GM18868 (cell line): ENCODE data around the gene MTHFD1L.

ENCODE experiments used
- ATAC-seq: cut with Tn5 transposase; IDR thresholded peaks from one replicate; pipeline ENCODE4 v1.9.1; 2021; ENCODE audit warnings: mild to moderate bottlenecking, moderate library complexity; ENCODE audit not compliant: unreplicated experiment

Gene MTHFD1L

DNA sequence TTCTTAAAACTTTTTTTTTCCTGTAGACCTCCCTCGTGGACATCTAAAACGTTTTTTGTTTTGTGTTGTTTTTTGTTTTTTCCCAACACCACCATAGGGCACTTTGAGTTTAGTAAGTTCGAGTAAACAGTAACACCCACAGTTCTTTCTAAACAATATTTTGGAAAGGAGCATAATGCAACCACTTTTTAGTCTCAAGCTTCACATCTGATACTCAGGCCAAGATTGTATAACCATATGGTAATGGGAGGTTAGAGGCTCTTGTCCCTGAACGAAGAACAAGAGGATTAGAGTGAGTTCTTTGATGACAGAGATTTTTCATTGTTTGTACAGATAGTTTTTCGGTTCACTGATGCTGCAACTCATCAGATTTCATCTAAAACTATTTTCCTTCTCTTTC is 144.6 kb downstream of the MTHFD1L start:
- no peak for ATAC-seq

DNA sequence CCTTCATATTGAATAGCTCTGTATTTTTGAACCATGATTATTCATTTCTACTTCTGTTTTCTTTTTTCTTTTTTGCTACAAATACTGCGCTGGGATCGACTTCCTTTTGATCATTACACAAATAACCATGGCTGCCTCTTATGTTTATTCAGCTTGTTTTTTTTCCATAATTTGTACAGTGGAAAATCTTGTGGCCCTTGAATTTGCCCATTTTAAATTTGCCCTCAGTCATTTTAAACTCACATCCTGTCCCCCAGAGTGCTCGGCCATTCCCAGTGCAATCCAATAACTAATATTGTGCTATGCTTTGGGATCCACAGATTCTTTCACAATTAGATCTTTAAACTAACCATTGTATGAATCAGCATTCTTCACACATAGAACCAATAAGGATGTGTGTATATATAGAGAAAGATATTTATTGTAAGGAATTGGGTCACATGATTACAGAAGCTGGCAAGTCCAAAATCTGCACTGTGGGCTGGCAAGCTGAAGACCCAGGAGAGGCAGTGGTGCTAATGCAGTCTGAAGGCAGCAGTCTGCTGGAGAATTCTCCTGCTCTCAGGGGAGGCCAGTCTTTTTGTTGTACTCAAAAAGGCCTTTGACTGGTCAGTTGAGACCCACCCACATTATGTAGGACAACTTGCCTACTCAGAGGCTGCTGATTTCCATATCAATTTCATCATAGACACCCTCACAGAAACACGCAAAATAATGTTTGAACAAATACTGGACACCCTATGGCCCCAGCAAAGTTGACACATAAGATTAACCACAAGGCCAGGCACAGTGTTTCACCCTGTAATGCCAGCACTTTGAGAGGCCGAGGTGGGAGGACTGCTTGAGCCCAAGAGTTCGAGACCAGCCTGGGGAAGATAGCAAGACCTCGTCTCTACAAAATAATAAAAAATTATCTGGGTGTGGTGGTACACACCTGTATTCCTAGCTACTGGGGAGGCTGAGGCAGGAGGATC is 147.1 kb downstream of the MTHFD1L start:
- no peak for ATAC-seq

DNA sequence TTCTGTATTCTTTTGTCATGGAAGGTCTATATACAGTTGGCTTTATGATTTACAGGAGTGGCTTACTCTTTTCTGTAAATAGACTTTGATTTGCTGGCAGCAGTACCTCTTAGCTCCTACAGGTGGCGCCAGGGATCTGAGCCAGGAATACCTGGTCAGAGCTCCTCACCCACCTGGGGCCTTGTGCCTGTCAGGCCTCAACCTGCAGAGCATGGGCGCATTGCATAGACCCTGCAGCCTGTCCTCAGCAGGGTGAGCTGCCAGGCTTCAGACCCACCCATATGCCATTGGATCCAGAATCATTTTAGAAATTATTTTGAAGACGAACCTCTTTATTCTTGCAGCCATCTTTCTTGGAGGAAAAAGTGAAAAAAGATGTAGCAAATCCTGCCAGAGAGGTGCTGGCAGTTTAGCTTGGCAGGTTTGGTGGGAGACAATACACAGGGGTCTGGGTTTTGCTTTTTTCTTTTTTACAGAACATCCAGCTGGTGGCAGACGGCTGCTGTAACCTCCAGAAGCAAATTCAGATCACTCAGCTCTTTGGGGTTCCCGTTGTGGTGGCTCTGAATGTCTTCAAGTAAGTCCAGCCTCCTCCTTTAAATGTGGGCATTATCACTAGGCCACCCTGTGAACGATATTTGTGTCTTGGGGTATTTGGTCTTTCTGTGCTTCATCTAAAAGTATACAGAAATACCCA is 149.1 kb downstream of the MTHFD1L start:
- ATAC-seq, result peak; percentile 86

DNA sequence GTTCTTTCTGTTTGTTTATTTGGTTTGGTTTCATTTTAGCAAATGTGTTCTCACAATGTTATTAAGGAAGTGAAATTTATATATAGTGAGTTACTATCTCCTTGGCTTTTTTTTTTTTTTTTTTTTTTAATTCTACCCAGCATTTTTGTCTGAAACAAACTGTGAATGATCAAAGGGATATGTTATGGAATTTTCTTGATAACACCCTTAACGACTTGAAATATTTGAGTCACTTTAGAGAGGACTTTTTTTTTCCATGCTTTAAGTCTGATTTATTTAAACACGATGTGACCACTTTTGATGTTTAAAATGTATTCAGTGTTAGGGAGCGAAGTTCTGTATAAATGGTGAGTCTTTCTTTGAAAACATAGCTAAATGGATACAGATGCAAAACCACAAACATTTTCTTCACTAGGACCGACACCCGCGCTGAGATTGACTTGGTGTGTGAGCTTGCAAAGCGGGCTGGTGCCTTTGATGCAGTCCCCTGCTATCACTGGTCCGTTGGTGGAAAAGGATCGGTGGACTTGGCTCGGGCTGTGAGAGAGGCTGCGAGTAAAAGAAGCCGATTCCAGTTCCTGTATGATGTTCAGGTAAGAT is 149.7 kb downstream of the MTHFD1L start:
- ATAC-seq, result no peak

DNA sequence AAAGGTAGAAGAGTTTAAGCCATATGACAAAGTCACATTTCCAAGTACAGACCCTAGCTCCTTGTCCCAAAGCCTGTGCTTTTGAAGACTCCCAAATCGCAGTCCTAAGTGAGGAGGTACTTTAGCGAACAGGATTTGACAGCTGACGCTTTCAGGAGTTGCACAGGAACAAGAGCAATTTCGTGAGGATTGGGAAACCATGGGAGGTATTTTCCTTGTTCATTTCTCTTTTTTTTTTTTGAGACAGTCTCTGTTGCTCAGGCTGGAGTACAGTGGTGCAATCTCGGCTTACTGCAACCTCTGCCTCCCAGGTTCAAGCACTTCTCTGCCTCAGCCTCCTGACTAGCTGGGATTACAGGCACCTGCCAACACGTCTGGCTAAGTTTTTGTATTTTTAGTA is 150.6 kb downstream of the MTHFD1L start:
- ATAC-seq, result no peak

DNA sequence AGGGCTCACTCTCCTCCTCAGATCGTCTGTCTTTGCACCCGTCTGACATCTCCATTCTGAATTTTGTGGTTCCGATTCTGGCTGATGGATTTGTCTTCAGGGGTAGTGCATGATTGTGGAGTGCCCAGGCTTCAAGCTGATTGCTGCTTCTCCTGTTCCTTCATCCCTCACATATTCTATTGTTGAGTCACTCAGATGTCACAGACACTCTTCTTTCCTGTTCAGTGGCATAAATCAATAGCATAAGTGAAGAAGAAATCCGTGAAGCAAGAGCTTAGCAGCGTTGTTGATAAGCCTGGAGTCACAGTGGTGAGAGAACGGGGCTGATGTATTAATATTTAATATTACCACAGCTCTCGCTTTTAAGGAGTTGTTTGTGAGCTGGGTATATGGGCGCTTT is 152.5 kb downstream of the MTHFD1L start:
- ATAC-seq, result no peak

DNA sequence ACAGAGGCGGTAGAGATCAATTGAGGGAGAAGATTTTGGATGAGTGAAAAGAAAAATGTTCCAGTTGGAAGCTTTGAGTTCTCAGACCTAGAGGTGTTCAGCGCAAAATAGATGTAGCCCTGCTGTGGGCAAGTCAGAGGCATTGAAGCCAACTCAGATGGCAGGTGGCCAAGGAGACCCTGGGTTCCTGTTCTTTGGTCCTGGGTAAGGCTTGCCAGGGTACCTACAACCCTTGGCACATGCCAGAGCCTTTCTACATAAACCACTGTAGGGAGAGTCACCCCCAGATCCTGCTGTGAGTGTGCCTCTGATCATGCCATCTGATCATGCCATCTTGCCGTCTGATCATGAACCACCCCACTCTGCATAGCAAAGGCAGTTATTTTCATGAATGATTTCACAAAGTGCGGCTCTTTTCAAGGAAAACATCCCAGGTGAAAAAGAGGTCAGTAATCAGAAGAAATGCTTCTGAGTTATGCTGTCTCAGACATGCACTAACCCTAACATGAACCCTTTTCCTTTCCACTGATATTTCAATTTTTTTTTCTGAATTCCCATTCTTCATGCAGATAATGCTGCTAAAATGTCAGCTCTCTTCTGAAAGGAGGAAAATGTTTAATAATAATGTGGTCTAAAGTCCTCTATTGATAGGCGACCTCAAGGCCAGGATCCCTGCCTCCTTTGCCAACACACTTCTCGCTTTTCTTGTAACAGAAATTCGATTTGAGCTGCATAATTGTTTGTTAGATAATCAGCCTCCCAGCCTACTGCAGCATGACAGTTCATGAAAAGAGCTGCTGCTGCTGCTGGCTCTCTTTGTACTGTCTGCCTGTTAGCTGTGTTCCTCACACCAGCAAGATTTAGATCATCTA is 153.6 kb downstream of the MTHFD1L start:
- ATAC-seq, result no peak

DNA sequence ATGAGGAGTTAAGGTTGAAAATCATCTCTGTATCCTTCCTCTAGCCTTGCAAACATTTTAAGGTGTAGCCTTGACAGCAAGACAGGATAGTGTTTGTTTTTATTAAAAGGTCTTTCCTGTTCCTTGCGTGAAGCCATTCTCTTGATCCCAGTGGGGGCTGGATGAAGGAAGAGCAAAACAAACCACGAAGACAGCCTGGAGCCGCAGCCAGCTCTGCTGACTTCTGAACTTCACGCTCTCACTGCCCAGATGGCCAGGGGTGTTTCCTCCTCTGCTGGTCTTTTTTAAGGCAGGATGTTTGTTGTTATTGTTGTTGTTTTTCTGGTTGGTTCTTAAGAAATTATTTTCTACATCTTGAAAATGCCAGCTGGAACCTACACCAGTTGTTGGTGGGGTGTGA is 156.4 kb downstream of the MTHFD1L start:
- no peak for ATAC-seq

DNA sequence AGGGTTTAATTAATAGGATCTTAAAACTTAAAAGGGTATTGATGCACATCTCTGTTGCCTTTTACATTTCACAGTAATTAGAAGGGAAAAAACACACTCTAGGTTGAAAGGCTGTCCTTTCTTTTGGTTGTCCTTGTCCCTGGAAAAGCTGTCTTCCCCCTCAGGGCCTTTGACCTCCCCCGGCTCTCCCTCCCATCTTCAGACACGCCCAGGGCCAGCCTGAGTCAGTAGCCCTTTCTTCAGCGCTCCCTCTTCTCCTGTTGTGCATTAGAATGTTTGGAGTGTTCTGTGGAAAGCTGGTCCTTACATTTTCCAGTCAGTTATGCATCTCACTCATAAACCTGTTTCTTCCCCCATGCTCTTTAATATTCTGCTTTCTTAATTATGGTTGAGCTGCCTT is 157.0 kb downstream of the MTHFD1L start:
- no peak for ATAC-seq

DNA sequence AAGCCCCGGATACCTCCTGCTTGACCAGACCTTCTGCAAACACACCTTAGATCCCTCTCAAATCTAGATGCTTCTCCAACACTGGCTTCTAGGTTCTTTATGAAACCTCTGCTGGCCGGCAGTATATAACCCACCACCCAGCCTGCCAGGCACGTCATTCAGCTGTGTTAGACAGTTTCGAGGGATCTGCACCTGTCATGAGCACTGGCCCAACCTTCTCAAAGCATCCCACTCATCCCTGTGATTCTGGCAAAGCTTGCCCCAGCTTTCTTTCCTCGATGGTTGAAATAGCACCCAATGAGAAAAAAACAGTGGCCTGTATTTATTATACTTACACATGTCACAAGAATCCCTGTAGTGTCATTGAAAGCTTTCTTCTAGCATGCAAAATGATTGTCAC is 157.8 kb downstream of the MTHFD1L start:
- ATAC-seq, result no peak

DNA sequence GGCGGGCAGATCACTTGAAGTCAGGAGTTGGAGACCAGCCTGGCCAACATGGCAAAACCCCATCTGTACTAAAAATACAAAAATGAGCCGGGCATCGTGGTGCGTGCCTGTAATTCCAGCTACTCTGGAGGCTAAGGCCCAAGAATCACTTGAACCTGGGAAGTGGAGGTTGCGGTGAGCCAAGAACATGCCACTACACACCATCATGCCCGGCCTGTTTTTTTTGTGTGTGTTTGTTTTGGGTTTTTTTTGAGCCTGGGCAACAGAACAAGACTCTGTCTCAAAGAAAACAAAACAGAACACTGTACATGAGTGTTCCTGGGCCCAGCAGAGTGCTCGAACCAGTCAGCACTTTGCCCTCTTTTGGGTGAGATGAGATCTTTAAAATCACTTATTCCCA is 159.1 kb downstream of the MTHFD1L start:
- no peak for ATAC-seq

DNA sequence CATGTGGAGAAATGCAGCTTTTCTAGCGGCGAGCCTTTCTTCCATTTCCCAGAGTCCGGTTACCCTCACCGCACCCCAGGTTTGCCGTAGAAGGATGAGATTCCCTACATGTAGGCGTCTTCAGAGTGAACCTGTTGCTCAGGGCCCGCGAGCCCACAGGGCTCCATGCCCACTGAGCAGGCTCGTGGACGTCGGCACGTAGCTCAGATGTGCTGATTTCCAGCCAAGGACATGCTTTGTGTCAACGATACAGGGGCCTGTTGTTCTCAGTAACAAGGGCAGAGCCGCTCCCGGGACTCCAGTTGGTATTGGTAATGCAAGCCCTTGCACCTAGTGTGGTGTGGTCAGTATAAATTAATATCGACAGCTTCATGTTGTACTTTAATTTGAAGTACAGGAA is 159.6 kb downstream of the MTHFD1L start:
- ATAC-seq, result no peak

DNA sequence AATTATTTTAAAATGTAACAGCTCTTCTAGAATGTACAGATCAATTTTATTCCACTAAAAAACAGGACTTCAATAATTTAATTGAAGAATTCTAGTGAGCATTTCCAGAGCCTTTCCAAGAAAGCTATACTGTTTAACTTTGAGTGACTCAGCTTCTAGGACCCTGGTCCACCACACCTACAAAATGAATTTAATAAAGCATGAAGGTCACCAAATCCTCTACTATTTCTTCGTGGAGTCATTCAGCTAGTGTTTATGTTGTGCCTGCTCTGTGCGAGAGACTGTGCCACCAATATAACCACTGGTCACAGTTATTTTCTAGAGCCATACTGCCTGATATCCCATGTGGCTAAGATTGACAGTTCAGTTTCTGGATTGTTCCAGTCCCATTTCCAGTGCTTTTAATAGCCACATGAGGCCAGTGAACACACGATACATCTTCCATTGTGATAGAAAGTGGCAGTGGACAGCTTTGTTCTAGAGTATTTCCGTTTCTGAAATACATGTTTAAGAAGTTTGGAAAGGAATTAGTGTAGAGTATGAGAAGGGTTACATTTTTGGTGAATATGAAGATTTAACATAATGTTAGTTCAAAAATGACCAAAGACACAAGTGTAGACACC is 160.7 kb downstream of the MTHFD1L start:
- no peak for ATAC-seq

DNA sequence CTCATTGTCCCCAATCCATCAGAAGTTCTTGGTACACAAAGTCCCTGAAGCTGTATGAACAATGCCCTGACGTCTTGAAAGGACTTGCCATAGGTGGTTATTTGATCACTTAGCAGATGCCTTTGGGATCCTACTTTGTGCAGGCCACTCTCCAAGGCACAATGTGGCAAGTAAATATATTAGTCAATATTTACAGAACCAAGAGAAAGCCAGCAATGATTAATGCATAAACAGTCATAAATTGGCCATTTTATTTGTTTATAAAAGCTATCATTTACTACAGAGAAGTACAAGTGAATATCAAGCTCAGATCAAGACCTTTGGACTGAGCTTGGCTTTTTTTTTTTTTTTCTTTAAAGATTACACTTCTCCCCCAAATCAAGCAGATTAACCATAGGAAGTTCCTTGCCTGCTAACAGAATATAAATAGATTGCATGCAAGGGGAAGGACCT is 161.8 kb downstream of the MTHFD1L start:
- ATAC-seq, result no peak

DNA sequence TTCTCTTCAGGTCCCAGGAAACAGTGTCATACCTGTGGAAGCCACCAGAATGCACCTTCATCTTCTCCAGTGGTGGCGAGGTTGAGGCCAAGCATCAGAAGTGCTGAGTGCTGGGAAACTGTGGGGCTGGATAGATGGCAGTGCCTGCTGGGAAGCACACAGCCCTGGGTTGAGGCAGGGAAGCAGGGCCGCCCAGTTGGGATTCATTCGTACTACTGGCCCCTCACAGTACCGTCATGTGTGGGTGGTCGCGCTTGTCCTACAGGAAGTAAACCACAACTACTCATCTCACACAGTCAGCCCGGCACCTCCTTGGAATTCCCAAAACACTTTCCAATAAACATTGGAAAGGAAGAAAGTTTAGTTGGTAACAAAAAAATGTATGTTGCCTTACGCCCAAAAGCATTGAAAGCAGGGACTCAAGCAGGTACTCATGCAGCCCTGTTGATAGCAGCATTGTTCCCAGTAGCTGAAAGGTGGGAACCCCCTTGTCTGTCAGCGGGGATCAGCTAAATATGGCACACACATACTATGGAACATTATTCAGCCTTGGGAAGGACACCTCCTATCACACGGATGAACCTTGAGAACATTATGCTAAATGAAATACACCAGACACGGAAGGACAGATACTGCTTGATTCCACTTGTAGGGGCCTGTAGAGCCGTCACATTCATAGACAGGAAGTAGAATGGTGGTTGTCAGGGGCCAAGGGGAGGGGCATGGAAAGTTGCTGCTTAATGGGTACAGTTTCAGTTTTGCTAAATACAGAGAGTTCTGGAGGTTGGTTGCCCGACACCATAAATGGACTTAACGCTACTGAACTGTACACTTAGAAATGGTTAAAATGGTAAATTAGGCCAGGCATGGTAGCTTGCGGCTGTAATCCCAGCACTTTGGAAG is 162.7 kb downstream of the MTHFD1L start:
- no peak for ATAC-seq

DNA sequence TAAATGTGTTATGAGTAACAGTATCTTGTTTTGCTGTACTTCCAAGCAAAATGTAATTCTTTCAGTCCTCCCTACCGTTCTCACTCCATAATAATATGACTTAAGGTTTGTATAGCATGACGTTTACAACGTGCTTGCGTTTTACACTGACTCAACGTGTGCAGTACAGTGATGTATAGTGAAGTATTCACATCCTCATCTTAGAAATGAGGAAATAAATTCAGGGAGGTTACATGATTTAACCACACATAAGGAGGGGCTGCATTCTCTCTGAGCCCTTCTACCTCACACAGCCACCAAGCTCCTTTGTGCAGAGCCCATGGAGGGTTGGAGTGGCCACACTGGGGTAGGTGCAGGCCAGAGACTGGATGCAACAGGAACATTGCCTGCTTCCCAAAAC is 164.5 kb downstream of the MTHFD1L start:
- ATAC-seq, result no peak

DNA sequence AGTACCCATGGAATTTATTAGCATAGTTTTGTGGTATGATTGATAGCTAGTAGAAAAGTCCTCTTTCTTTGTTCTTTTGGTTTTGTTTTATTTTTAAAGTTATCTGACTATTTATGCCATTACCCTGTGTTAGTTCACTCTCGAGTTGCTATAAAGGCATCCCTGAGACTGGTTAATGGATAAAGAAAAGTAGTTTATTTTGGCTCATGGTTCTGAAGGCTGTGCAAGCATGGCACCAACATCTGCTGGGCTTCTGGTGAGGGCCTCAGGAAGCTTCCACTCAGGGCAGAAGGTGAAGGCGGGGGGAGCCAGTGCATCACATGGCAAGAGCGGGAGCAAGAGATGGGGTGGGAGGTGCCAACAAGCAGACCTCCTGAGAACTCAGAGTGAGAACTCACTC is 166.5 kb downstream of the MTHFD1L start:
- ATAC-seq, result no peak

DNA sequence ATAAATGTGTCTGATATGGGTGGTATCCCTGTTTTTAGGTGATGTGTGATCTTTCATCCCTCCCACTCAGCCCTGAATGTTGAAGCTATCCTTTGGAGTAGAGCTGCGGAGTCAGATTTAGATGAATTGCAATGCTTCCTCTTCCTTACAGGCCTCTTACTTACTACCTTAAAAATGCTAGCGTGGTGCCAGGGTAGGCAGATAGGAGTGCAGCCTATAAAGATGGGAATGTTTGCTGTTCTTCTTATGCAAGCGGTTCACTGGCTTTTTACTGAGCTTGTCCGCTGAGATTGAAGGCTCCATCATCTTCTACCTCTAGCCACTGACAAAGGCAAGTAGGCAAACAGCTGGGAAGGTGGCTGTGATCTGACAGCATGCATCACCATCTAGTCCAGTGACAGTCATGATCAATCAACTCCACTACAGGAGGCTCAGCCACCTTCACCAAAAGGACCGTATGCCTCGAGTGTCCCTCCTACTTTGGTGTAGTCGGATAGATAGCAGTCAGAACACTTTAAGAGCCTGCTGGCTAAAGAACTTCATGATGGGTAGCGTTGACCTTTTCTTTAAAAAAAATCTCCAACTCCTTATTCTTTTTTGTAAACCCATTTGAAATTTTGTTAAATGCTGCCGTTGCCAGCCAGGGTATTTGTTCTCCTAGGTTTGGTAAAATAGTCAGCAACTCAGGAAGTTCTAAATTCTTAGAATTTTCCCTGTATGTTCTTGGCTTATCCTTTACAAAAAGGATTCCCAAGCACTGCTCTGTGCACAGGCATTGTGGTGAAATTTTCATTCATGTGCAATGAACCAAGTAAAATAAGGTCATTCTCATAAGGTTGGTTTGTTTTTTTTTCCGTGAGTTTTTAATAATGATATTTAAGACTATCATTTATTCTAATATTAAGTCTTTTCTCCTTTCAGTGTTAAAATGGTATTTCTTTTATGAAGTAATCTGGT is 169.6 kb downstream of the MTHFD1L start:
- no peak for ATAC-seq
